GM18505 (cell line): ENCODE results near the gene PCGF1.
"Not testable (repeated sequence)": the region's sequence is repeated elsewhere in the genome, so short reads cannot be mapped to it uniquely, and the experiment has no call there.

Experiments used
- ATAC-seq: cut with Tn5 transposase; IDR thresholded peaks from one replicate; pipeline ENCODE4 v1.9.1; 2021; ENCODE audit not compliant: unreplicated experiment
- POLR2A ChIP-seq: IDR thresholded peaks from 4 replicates; pipeline ENCODE4 v1.6.1; 2011; ENCODE audit warnings: borderline replicate concordance; ENCODE audit not compliant: insufficient read depth, insufficient read length; ENCODE audit errors: extremely low read depth

PCGF1 gene

DNA sequence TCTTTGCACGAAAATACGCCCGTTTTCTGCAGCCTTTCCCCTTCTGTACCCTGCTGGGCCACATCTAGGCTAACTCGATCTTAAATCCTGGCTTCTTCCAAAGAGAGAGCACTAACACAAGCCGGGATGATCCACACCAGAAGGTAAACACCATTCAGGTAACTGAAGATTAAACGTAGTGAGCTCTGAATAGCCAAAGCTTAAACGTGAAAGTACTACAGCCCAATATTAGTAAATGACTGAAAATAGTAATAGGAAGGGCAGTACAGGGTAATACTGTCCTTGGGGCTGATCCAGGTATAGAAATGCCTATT is 34.6 kb downstream of the PCGF1 start:
- no peak for ATAC-seq
- TF ChIP-seq POLR2A: no peak

DNA sequence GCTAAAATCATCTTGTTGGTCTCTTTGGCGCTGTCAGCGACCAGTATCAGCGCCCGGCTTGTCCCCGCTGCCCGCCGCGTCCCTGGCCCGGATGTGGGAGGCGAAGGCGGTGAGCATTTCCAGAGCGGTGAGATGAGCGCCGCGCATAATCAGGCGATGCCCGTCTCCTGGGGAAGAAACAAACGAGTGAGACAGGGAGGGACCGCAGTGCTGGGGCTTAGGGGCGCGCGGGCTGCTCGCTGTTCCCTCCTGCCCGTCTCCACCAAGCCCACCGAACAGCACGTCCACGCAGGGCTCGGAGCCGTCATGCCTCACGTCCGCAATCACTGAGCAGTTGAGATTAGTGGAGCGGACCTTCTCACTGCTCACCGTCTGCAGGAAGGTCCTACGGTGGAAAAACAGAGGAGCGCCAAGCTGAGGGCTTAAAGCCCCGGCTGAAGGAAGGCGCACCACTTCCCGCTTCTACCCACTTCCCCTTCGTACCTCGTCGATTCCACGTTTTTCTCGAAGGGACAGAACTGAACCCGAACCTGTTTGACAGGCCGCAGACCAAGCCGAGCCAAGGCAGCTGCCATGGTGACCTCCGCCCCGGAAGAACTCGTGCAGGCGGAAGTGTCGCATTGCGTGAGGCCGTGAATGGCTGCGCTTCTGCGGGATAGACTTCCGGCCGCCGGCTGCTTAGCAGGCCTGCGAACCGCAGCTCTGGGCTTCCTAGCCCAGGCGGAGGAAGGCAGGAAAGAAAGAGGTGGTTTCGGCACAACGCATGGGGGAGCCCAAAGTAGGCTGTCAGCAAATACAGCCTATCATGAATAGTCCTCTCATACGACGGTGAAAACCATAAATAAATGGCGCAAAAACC is 35.2 kb downstream of the PCGF1 start, which contains the start of gene MRPL53:
Gene MRPL53 (minus strand): TSS at position 595 of the 859 bp plus-strand sequence. CDS start 20 bp downstream, at position 575.
- peak; percentile 84 for ATAC-seq
- TF ChIP-seq POLR2A: peak; percentile 94

DNA sequence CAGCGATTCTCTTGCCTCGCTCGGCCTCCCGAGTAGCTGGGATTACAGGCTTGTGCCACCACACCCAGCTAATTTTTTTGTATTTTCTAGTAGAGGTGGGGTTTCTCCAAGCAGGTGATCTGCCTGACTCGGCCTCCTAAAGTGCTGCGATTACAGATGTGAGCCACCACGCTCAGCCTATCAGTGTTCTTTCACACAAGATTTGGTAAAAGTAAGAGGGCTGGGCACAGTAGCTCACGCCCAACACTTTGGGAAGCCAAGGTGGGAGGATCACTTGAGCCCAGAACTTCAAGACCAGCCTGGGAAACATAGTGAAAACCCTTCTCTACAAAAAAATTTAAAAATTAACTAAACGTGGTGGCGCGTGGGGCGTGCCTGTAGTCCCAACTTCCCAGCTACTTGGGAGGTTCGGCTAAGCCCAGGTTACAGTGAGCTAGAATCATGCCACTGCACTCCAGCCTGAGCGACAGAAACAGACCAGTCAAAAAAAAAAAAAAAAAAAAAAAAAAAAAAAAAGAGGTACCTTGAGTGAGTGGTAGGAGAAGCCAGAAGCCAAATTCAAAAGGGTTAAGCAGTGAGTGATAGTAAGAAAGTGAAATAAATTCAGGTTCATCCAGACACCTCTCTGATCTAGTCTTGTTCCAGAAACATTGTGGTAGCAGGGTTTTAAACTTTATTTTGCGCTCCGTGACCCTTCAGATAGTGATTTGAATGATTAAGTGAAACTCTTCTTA is 36.0 kb downstream of the PCGF1 start:
- no peak for ATAC-seq
- no peak for TF ChIP-seq POLR2A

DNA sequence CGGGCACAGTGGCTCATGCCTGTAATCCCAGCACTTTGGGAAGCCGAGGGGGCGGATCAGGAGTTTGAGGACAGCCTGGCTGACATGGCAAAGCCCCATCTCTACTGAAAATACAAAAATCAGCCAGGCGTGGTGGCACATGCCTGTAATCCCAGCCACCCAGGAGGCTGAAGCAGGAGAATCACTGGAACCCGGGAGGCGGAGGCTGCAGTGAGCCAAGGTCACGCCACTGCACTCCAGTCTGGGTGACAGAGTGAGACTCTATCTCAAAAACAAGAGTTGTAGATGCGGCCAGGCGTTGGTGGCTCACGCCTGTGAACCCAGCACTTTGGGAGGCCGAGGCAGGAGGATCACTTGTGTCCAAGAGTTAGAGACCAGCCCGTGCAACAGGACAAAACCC is 36.8 kb downstream of the PCGF1 start:
- not testable (repeated sequence) for ATAC-seq
- peak; percentile 18 for TF ChIP-seq POLR2A

DNA sequence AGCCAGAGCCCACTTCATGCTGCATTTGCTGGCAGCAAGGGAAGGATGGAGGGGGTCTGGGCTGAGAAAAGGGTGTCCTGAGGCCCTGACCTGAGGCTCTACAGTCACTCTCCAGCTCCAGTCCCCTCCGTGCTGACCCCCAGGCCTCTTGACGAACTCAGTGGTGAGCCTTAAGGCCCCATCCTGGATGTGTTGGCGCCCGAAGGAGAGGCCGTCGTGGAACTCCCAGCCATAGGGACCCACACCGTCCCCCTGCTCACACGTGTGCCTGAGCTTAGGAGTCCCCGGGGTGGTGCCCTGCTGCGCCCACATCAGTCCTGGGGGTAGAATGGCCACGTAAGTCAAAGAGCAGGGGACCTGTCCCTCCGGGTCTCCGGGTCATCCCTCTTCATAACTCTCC is 43.1 kb downstream of the PCGF1 start:
- TF ChIP-seq POLR2A: no peak

DNA sequence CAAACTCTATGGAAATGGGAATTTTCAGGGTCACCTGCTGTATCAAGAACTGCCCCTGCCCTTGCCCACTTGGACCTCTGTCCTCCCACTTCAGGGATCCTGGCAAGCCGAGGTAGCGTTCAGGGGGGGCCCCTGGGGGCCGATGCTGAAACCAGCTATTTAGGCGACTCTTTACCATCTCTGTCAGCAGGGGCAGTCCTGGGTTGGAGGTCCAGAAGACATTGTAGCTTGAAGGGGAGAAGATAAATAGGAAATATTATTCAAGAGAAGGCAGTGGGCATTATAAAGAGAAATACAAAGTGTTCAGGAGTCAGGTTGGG is 44.7 kb downstream of the PCGF1 start:
- no peak for ATAC-seq
- TF ChIP-seq POLR2A: no peak

More for the DNA sequence above, 43.1 kb downstream of the PCGF1 start:
- ATAC-seq: no peak

DNA sequence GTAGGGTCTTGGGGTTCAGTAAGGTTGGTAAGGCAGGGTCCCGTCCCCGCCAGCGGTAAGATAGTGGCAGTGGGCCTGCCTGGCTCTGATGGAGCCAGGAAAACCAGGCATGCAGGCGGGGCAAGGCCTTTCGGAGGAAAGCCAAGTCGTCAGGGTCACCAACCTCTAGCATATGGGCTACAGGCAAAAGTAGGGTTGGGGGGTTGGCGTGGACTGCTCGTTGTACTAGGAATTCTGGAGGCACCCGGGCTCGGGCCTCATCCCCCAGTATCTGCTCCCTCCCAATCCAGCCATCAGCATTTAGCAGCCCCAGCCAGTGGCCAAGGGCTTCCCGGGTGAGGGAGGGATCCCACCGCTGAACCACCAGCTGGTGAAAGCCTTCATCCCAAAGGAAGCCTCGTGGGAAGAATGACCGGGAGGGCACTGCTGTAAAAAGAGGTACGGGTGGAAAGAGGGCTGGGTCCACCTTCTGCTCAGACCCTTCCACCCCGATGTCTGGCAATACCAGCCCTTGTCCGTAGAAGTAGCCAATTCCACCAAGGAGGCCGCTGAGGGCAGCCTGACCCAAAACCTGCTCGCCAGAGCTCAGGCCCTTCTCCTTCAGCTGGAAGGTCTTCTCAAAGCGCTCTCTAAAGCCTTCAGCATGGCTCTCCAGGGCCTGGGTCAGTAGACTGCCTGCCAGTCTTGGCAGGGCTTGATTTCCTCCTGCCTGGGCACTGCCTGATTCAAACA is 45.3 kb downstream of the PCGF1 start:
- ATAC-seq: no peak
- no peak for TF ChIP-seq POLR2A

DNA sequence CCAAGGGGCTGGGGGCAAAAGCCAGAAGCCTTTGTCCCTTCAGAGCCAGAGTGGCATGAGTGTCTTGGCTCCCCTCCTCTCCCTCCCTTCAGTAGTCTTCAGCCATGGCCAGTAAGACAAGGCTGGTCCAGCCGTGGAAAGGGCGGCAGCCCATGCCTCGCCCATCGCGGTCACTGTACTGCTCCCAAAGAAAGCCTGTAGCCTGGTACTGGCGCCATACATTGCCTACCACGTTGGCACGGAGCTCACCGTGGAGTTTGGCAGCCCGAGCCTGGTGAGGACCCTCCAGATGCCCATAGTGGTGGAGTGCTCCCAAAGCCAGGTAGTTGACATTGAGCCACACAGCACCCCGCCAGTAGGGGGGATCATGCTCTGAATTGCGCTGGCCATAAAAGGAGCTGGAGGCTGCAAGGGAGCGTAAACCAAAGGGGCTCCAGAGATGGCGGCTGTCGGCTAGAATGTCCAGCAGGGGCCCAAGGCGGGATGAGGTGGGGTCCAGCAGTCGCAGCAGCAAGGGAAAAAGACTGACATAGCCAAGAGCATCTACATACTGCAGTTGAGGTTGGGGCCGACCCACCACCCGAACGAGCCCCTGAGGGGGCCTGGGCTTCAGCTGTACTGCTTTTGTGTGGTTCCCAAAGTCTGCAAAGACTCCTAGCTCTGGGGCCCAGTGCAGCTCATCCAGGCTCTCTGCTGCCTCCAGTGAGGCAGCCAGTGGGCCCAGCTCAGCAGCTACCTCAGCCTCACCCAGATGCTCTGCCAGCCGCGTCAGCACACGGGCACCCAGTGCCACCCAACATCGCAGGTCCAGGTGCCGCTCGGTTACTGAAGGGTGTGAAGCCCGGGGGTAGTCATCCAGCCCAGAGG is 46.1 kb downstream of the PCGF1 start:
- no peak for ATAC-seq
- no peak for TF ChIP-seq POLR2A

DNA sequence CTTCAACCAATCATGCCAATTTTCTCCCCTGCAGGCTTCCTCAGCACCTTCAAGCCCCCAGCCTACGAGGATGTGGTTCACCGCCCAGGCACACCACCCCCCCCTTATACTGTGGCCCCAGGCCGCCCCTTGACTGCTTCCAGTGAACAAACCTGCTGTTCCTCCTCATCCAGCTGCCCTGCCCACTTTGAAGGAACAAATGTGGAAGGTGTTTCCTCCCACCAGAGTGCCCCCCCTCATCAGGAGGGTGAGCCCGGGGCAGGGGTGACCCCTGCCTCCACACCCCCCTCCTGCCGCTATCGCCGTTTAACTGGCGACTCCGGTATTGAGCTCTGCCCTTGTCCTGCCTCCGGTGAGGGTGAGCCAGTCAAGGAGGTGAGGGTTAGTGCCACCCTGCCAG is 47.3 kb downstream of the PCGF1 start:
- ATAC-seq: not testable (repeated sequence)

DNA sequence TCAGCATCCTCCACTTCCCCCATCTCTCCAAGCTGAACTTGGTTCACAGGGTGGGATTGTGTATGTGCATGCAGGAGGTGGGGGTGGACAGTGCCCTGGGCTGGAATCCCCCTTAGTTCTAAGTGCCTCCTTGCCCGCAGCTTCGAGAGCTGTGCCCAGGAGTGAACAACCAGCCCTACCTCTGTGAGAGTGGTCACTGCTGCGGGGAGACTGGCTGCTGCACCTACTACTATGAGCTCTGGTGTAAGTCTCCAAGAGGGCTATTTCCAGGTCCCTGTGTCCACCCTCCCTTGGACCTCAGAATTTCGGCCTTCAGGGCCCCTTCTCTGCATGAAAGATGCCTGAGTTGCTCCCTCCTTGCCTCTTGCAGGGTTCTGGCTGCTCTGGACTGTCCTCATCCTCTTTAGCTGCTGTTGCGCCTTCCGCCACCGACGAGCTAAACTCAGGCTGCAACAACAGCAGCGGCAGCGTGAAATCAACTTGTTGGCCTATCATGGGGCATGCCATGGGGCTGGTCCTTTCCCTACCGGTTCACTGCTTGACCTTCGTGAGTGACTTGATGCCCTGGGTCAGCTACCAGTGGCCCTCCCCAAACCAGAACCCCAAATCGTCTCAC is 47.9 kb downstream of the PCGF1 start:
- ATAC-seq: not testable (repeated sequence)
- peak; percentile 9 for TF ChIP-seq POLR2A

DNA sequence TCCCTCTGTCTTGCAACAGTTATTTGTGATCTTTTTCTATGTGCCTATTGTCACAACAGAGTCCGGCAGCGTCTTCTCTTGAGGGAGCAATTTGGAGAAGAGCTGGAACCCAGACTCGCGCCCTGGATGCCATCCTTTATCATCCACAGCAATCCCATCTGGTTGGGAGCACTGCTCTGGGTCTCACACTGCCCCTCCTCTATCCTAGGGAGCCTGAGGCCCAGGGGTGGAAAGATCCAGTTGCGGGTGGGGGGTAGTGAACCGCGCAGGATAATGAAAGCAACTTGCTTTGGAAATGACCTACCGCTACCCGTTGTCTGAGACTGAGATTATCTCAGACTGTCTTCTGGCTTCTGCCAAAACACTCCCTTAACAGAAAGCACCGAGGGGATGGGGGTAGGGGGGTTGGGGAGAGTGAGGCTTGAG is 48.5 kb downstream of the PCGF1 start:
- peak; percentile 12 for TF ChIP-seq POLR2A
- ATAC-seq: no peak

DNA sequence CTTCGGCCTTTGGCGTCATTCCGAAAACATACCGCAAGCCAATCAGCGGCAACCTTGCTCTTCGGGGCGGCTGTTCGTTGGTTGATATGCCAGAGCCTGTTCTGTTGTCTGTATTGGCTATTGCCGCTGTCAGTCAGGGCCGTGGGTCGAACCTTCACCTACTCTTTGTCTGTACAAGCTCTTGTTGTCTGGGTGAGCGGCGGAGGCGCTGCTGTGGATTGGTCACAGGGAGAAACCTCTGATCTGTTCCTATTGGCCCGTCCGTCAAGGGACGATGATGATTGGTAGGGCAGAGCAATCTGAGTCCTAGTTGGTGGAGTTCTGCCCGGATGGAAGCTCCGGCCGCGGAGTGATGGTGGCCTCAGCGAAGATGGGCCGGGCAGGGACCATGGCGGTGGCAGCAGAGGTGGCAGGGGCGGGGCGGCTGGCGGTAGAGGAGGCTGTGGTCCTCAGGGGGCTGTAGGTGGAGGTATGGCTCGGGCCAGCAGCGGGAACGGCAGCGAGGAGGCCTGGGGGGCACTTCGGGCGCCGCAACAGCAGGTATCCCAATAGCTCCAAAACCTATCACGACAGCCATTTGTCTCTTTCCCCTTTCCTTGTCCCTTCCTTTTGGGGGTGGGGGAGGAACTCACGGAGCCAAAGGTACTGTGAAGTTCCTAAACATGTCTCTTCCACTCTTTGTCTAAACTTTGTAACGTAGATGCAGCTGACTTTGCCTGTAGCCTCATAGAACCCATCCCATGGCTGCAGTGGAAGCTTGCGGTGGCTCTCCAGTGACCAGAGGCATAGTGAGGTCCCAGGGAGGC is 49.2 kb downstream of the PCGF1 start, which contains the start of gene WBP1:
Gene WBP1 (plus strand): TSS at position 307 of the 806 bp plus-strand sequence. CDS start 165 bp downstream, at position 472.
- no peak for TF ChIP-seq POLR2A
- ATAC-seq: peak; percentile 79

DNA sequence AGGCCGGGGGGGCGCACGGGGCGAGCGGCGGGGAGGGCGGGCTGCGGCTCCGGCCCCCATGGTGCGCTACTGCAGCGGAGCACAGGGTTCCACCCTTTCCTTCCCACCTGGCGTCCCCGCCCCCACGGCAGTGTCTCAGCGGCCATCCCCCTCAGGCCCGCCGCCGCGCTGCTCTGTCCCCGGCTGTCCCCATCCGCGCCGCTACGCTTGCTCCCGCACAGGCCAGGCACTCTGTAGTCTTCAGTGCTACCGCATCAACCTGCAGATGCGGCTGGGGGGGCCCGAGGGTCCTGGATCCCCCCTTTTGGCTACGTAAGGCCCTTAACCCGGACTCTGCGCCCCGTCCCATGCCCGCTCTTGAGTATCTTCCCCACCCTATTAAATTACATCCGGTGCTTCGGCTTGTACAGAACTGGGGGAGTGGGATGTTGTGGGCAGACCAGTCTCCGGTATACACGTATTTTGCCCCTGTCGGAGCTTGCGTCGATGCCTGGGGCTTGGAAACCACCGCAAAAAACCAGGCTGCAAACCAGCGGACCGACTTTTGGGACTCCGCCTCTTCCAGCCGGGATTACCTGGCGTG is 49.9 kb downstream of the PCGF1 start:
- ATAC-seq: peak; percentile 35
- TF ChIP-seq POLR2A: peak; percentile 80
